Measurements from ENCODE around the gene CARNS1.

GRCh38 chr11:67372321-67372992 is 43.0 kb upstream of the CARNS1 start:
- TF ChIP-seq TAF1 (IDR thresholded peaks at IDR 0.05; ENCODE audit: low read depth) = no peak
- TF ChIP-seq EZH2 (IDR thresholded peaks at IDR 0.05; ENCODE audit: borderline replicate concordance, insufficient read depth, low read length, poor library complexity, severe bottlenecking) = no peak
- no peak for TF ChIP-seq CTCF (IDR thresholded peaks at IDR 0.05; ENCODE audit: poor library complexity, severe bottlenecking)
- no peak for TF ChIP-seq RAD21 (conservative IDR thresholded peaks at IDR 0.05)
- TF ChIP-seq POLR2AphosphoS5 (IDR thresholded peaks at IDR 0.05) = no peak
- TF ChIP-seq EP300 (conservative IDR thresholded peaks at IDR 0.05; ENCODE audit: poor library complexity, severe bottlenecking) = no peak

Measured in neural cell (in vitro differentiated cells).